ENCODE results near the gene USHBP1. TPM values are rescaled to one million over a fixed set of nuclear protein-coding genes. Genes with fewer than 3 reads are reported as not detected.

USHBP1 gene
- polyA plus RNA-seq, 1 donor from 2014 or later = 0.59 TPM

GRCh38 chr19:17227798-17228367 is 36.7 kb downstream of the USHBP1 start:
- H3K9ac ChIP-seq (ENCODE audit: low read length) = no peak overlapping the region
- H2AFZ ChIP-seq (ENCODE audit: low read depth, low read length) = no peak overlapping the region
- H3K4me2 ChIP-seq (ENCODE audit: low read length) = no peak overlapping the region
- H4K20me1 ChIP-seq (ENCODE audit: insufficient read depth) = no peaks in the 10 kb centered on the region
- no peaks in the 10 kb centered on the region for H3K36me3 ChIP-seq (ENCODE audit: insufficient read depth, low read length)
- no peak overlapping the region for H3K4me3 ChIP-seq (ENCODE audit: low read length)
- no peak for TF ChIP-seq RAD21 (conservative IDR thresholded peaks at IDR 0.05)
- no peak for TF ChIP-seq EP300 (conservative IDR thresholded peaks at IDR 0.05; ENCODE audit: poor library complexity, severe bottlenecking)
- TF ChIP-seq TAF1 (IDR thresholded peaks at IDR 0.05; ENCODE audit: low read depth) = no peak
- TF ChIP-seq POLR2AphosphoS5 (IDR thresholded peaks at IDR 0.05) = no peak
- H3K27ac ChIP-seq (ENCODE audit: low read length) = no peak overlapping the region
- H3F3A ChIP-seq (ENCODE audit: insufficient read depth, low read length, poor library complexity, severe bottlenecking) = no peaks in the 10 kb centered on the region
- H3K79me2 ChIP-seq (replicated peaks; ENCODE audit: insufficient read depth, low read length) = no peaks in the 10 kb centered on the region
- H3K27me3 ChIP-seq (ENCODE audit: insufficient read depth, low read depth, low read length) = no peaks in the 10 kb centered on the region
- H3K9me3 ChIP-seq (ENCODE audit: low read length) = no peaks in the 10 kb centered on the region
- H3K9me2 ChIP-seq (ENCODE audit: insufficient read depth, low read length) = no peaks in the 10 kb centered on the region

DNA sequence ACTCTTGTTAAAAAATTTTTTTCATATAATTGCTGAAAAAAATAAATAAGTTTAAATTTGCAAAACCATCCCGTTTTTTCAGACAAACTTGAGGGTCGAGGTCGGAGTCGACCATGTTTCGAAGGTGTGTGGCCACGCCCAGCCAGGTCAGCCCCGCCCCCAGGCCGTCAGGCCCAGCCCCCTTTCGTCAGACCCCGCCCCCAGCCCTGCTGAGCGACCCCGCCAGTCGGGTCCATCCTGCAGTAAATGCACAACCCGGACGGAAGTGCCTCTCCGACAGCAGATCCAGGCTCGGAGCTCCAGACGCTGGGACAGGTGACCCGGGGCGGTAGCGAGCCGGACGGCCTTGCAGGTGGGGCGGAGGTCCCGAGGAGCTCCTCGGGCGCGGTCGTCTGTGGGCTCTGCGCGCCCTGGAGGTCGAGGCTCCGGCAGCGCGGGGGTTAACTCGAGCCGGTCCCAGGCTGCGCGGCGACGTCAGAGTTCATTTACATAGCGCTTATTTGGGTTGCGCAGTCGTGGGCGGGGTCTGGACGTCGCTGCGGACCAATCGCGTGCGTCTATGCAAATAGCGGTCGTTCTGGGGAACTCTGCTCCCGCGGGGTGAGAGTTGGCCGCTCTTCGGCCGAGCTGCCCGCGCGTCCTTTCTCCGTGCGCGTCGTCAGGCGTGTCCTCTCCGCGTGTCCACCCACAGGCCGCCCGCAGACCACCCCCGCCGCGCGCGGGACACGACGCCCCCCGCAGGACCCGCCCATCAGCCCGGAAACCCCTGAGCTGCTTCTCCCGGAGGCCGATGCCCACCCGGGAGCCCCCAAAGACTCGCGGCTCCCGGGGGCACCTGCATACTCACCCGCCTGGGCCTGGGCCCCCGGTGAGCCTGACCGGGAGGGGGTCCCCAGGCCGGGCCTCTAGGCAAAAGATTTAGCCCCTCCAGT is 38.3 kb downstream of the USHBP1 start, which contains the start of gene OCEL1:
Gene OCEL1, plus strand, starts transcription at position 225 of the 932 bp plus-strand sequence. Its CDS starts 22 bp downstream, at position 247.
- Histone ChIP-seq H3K9ac (ENCODE audit: low read length) (peak within 1 kb of the TSS; percentile 78), H3K4me2 (ENCODE audit: low read length) (peak within 1 kb of the TSS; percentile 70), H3K9me2 (ENCODE audit: insufficient read depth, low read length) (no peaks in the 10 kb centered on the region), H4K20me1 (ENCODE audit: insufficient read depth) (no peaks in the 10 kb centered on the region), H3K79me2 (replicated peaks; ENCODE audit: insufficient read depth, low read length) (no peaks in the 10 kb centered on the region), H3K27me3 (ENCODE audit: insufficient read depth, low read depth, low read length) (no peaks in the 10 kb centered on the region), H3F3A (ENCODE audit: insufficient read depth, low read length, poor library complexity, severe bottlenecking) (no peaks in the 10 kb centered on the region), H3K27ac (ENCODE audit: low read length) (peak within 1 kb of the TSS; percentile 88), H3K9me3 (ENCODE audit: low read length) (no peaks in the 10 kb centered on the region), H3K4me3 (ENCODE audit: low read length) (peak within 1 kb of the TSS; percentile 84), H3K36me3 (ENCODE audit: insufficient read depth, low read length) (no peaks in the 10 kb centered on the region), H2AFZ (ENCODE audit: low read depth, low read length) (peak within 1 kb of the TSS; percentile 19)
- TF ChIP-seq TAF1 (IDR thresholded peaks at IDR 0.05; ENCODE audit: low read depth) (peak; percentile 77), EP300 (conservative IDR thresholded peaks at IDR 0.05; ENCODE audit: poor library complexity, severe bottlenecking) (peak; percentile 66), SMC3 (conservative IDR thresholded peaks at IDR 0.05; ENCODE audit: poor library complexity) (peak; percentile 52), EZH2 (IDR thresholded peaks at IDR 0.05; ENCODE audit: borderline replicate concordance, insufficient read depth, low read length, poor library complexity, severe bottlenecking) (no peak), POLR2AphosphoS5 (IDR thresholded peaks at IDR 0.05) (peak; percentile 64), RAD21 (conservative IDR thresholded peaks at IDR 0.05) (peak; percentile 43), MXI1 (conservative IDR thresholded peaks at IDR 0.05; ENCODE audit: poor library complexity, severe bottlenecking) (peak; percentile 45), REST (IDR thresholded peaks at IDR 0.05; ENCODE audit: borderline replicate concordance) (peak; percentile 45)
- TF ChIP-seq, protein P1, sequence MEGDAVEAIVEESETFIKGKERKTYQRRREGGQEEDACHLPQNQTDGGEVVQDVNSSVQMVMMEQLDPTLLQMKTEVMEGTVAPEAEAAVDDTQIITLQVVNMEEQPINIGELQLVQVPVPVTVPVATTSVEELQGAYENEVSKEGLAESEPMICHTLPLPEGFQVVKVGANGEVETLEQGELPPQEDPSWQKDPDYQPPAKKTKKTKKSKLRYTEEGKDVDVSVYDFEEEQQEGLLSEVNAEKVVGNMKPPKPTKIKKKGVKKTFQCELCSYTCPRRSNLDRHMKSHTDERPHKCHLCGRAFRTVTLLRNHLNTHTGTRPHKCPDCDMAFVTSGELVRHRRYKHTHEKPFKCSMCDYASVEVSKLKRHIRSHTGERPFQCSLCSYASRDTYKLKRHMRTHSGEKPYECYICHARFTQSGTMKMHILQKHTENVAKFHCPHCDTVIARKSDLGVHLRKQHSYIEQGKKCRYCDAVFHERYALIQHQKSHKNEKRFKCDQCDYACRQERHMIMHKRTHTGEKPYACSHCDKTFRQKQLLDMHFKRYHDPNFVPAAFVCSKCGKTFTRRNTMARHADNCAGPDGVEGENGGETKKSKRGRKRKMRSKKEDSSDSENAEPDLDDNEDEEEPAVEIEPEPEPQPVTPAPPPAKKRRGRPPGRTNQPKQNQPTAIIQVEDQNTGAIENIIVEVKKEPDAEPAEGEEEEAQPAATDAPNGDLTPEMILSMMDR (IDR thresholded peaks at IDR 0.05; ENCODE audit: poor library complexity, severe bottlenecking) = no peak
